Fibroblast of skin of abdomen (primary cell): ENCODE results near the gene TMEM108.

Experiments
- DNase-seq: peaks from one replicate; pipeline ENCODE4 v3.0.0-alpha.2; 2013

Gene TMEM108

GRCh38 chr3:133238015-133238414, 199.8 kb downstream of the TMEM108 start:
- peak; percentile 48 for DNase-seq

- DNase-seq, result no peak
Observed at GRCh38 chr3:133246119-133246518, 207.9 kb downstream of the TMEM108 start.

- DNase-seq, result no peak
Observed at GRCh38 chr3:133246773-133247172, 208.6 kb downstream of the TMEM108 start.

GRCh38 chr3:133248389-133248788, 210.2 kb downstream of the TMEM108 start:
- no peak for DNase-seq

- DNase-seq, result no peak
Observed at GRCh38 chr3:133249490-133249889, 211.3 kb downstream of the TMEM108 start.

- DNase-seq, result no peak
Observed at GRCh38 chr3:133254151-133254550, 216.0 kb downstream of the TMEM108 start.

GRCh38 chr3:133254716-133255115, 216.5 kb downstream of the TMEM108 start:
- DNase-seq, result no peak

GRCh38 chr3:133256787-133257483, 218.7 kb downstream of the TMEM108 start:
- DNase-seq, result peak; percentile 61

- no peak for DNase-seq
Observed at GRCh38 chr3:133258358-133258757, 220.2 kb downstream of the TMEM108 start.

- no peak for DNase-seq
Observed at GRCh38 chr3:133259767-133260166, 221.6 kb downstream of the TMEM108 start.

- DNase-seq, result no peak
Observed at GRCh38 chr3:133262333-133262732, 224.1 kb downstream of the TMEM108 start.

- peak; percentile 60 for DNase-seq
Observed at GRCh38 chr3:133264920-133265319, 226.7 kb downstream of the TMEM108 start.

- no peak for DNase-seq
Observed at GRCh38 chr3:133268726-133269134, 230.5 kb downstream of the TMEM108 start.

GRCh38 chr3:133269393-133269792, 231.2 kb downstream of the TMEM108 start:
- DNase-seq, result no peak

GRCh38 chr3:133270631-133271030, 232.4 kb downstream of the TMEM108 start:
- DNase-seq, result no peak

- no peak for DNase-seq
Observed at GRCh38 chr3:133271042-133271441, 232.9 kb downstream of the TMEM108 start.

- DNase-seq, result no peak
Observed at GRCh38 chr3:133271539-133271938, 233.3 kb downstream of the TMEM108 start.

GRCh38 chr3:133273346-133273745, 235.2 kb downstream of the TMEM108 start:
- no peak for DNase-seq

GRCh38 chr3:133274477-133274876, 236.3 kb downstream of the TMEM108 start:
- DNase-seq, result no peak

GRCh38 chr3:133276594-133276993, 238.4 kb downstream of the TMEM108 start:
- DNase-seq, result no peak

- DNase-seq, result peak; percentile 17
Observed at GRCh38 chr3:133277813-133278212, 239.6 kb downstream of the TMEM108 start.

GRCh38 chr3:133278260-133279043, 240.3 kb downstream of the TMEM108 start:
- no peak for DNase-seq

GRCh38 chr3:133280586-133280985, 242.4 kb downstream of the TMEM108 start:
- no peak for DNase-seq

GRCh38 chr3:133282236-133282635, 244.0 kb downstream of the TMEM108 start:
- DNase-seq, result peak; percentile 73
